OCI-LY1 (cell line): ENCODE measurements around the gene TTC28.

Experiments used
- CTCF ChIP-seq: fragments of 200-600 bp; sonication (generic), shearing (Covaris generic); IDR thresholded peaks from 2 replicates; pipeline ENCODE4 v1.5.1; 2017; ENCODE audit warnings: mild to moderate bottlenecking, antibody characterized with exemption, low read length, moderate library complexity, mixed read lengths
- EZH2 ChIP-seq: fragments of 200-600 bp; sonication (generic), shearing (Covaris generic); IDR thresholded peaks from 2 replicates; pipeline ENCODE4 v1.8.0; 2017; ENCODE audit warnings: borderline replicate concordance, mixed run types, mild to moderate bottlenecking, antibody characterized with exemption, low read length, moderate library complexity, mixed read lengths

GRCh38 chr22:28441720-28442263 lies 237.8 kb downstream of the TTC28 start:
- TF ChIP-seq CTCF (no peak), EZH2 (no peak)
